Measurements from ENCODE around the gene CHMP5.
"Not testable (repeated sequence)": the region's sequence is repeated elsewhere in the genome, so short reads cannot be mapped to it uniquely, and the experiment has no call there.

CHMP5 gene

GRCh38 chr9:33285502-33285901, 20.7 kb downstream of the CHMP5 start:
- DNase-seq: no peak

- peak; percentile 77 for DNase-seq
Observed at GRCh38 chr9:33287087-33287490, 22.2 kb downstream of the CHMP5 start.

- DNase-seq: no peak
Observed at GRCh38 chr9:33288235-33288634, 23.4 kb downstream of the CHMP5 start.

GRCh38 chr9:33288828-33289483, 24.1 kb downstream of the CHMP5 start:
- no peak for DNase-seq

GRCh38 chr9:33289496-33289895, 24.6 kb downstream of the CHMP5 start:
- no peak for DNase-seq

GRCh38 chr9:33289936-33290246, 25.0 kb downstream of the CHMP5 start:
- no peak for DNase-seq

GRCh38 chr9:33290247-33291030, 25.6 kb downstream of the CHMP5 start, which contains the start of gene NFX1:
Gene NFX1 (plus strand): TSS chr9:33290516. CDS start chr9:33290573, 57 bp downstream.
- DNase-seq: peak; percentile 99

GRCh38 chr9:33291031-33291397, 26.2 kb downstream of the CHMP5 start:
- no peak for DNase-seq

- DNase-seq: peak; percentile 49
Observed at GRCh38 chr9:33291901-33292300, 27.1 kb downstream of the CHMP5 start.

- no peak for DNase-seq
Observed at GRCh38 chr9:33293782-33294181, 28.9 kb downstream of the CHMP5 start.

GRCh38 chr9:33294670-33295432, 30.0 kb downstream of the CHMP5 start:
- no peak for DNase-seq

- peak; percentile 63 for DNase-seq
Observed at GRCh38 chr9:33295571-33295970, 30.7 kb downstream of the CHMP5 start.

- DNase-seq: peak; percentile 31
Observed at GRCh38 chr9:33297432-33297831, 32.6 kb downstream of the CHMP5 start.

- no peak for DNase-seq
Observed at GRCh38 chr9:33300546-33300945, 35.7 kb downstream of the CHMP5 start.

GRCh38 chr9:33304362-33304761, 39.5 kb downstream of the CHMP5 start:
- no peak for DNase-seq

GRCh38 chr9:33306037-33306436, 41.2 kb downstream of the CHMP5 start:
- DNase-seq: peak; percentile 86

- DNase-seq: no peak
Observed at GRCh38 chr9:33307067-33307466, 42.2 kb downstream of the CHMP5 start.

- no peak for DNase-seq
Observed at GRCh38 chr9:33309903-33310302, 45.1 kb downstream of the CHMP5 start.

- DNase-seq: no peak
Observed at GRCh38 chr9:33310748-33311147, 45.9 kb downstream of the CHMP5 start.

GRCh38 chr9:33311953-33312352, 47.1 kb downstream of the CHMP5 start:
- DNase-seq: peak; percentile 63

- DNase-seq: no peak
Observed at GRCh38 chr9:33315371-33315770, 50.5 kb downstream of the CHMP5 start.

GRCh38 chr9:33317136-33317535, 52.3 kb downstream of the CHMP5 start:
- DNase-seq: not testable (repeated sequence)

- no peak for DNase-seq
Observed at GRCh38 chr9:33318225-33318624, 53.4 kb downstream of the CHMP5 start.

GRCh38 chr9:33318781-33319180, 53.9 kb downstream of the CHMP5 start:
- no peak for DNase-seq

Data from activated CD4-positive, alpha-beta T cell treated with anti-CD3 and anti-CD28 coated beads, Interleukin-10, Interleukin-2, amounts not matched to agents 100 ng/mL and 50 ng/mL, durations not matched to agents 16 hours and 8 hours (primary cell).